Raji (cell line): ENCODE data around the gene MFSD6.

ENCODE experiments used
- POLR2A ChIP-seq: IDR thresholded peaks from 2 replicates; pipeline ENCODE4 v1.6.1; 2011; ENCODE audit warnings: low read depth, low read length, control low read depth; ENCODE audit not compliant: insufficient read depth

The MFSD6 gene

GRCh38 chr2:190418727-190419126 is 10.6 kb downstream of the MFSD6 start:
- no peak for TF ChIP-seq POLR2A

- no peak for TF ChIP-seq POLR2A
These were observed 12.6 kb downstream of the MFSD6 start for GRCh38 chr2:190420801-190421200.

GRCh38 chr2:190425221-190425866 is 17.2 kb downstream of the MFSD6 start:
- TF ChIP-seq POLR2A: no peak

GRCh38 chr2:190425883-190426658 is 17.9 kb downstream of the MFSD6 start:
- no peak for TF ChIP-seq POLR2A

- no peak for TF ChIP-seq POLR2A
These were observed 23.8 kb downstream of the MFSD6 start for GRCh38 chr2:190431907-190432306.

- TF ChIP-seq POLR2A: no peak
These were observed 24.5 kb downstream of the MFSD6 start for GRCh38 chr2:190432567-190433231.

- TF ChIP-seq POLR2A: no peak
These were observed 27.0 kb downstream of the MFSD6 start for GRCh38 chr2:190435031-190435670.

GRCh38 chr2:190436557-190436956 is 28.4 kb downstream of the MFSD6 start:
- no peak for TF ChIP-seq POLR2A

GRCh38 chr2:190440113-190440512 is 32.0 kb downstream of the MFSD6 start:
- TF ChIP-seq POLR2A: no peak

- TF ChIP-seq POLR2A: no peak
These were observed 33.4 kb downstream of the MFSD6 start for GRCh38 chr2:190441564-190441963.

GRCh38 chr2:190443055-190443454 is 34.9 kb downstream of the MFSD6 start:
- no peak for TF ChIP-seq POLR2A

GRCh38 chr2:190443778-190444481 is 35.8 kb downstream of the MFSD6 start:
- TF ChIP-seq POLR2A: no peak

GRCh38 chr2:190444976-190445375 is 36.8 kb downstream of the MFSD6 start:
- no peak for TF ChIP-seq POLR2A

- no peak for TF ChIP-seq POLR2A
These were observed 38.0 kb downstream of the MFSD6 start for GRCh38 chr2:190446193-190446592.
